ENCODE data around the gene ITGB2.

The ITGB2 gene

GRCh38 chr21:44865561-44866280 is 55.0 kb downstream of the ITGB2 start:
- DNase-seq: peak; percentile 31

- DNase-seq: no peak
Measured at GRCh38 chr21:44862869-44863685, 57.6 kb downstream of the ITGB2 start.

GRCh38 chr21:44858791-44859190 is 61.9 kb downstream of the ITGB2 start:
- DNase-seq: no peak

- no peak for DNase-seq
Measured at GRCh38 chr21:44858291-44858690, 62.4 kb downstream of the ITGB2 start.

- no peak for DNase-seq
Measured at GRCh38 chr21:44857127-44857892, 63.4 kb downstream of the ITGB2 start.

GRCh38 chr21:44856131-44856530 is 64.6 kb downstream of the ITGB2 start:
- no peak for DNase-seq

GRCh38 chr21:44855572-44855971 is 65.1 kb downstream of the ITGB2 start:
- no peak for DNase-seq

GRCh38 chr21:44854664-44855446 is 65.8 kb downstream of the ITGB2 start:
- DNase-seq: no peak

- no peak for DNase-seq
Measured at GRCh38 chr21:44854391-44854663, 66.4 kb downstream of the ITGB2 start.

- peak; percentile 40 for DNase-seq
Measured at GRCh38 chr21:44853601-44854390, 66.9 kb downstream of the ITGB2 start.

- no peak for DNase-seq
Measured at GRCh38 chr21:44850905-44851657, 69.6 kb downstream of the ITGB2 start.

GRCh38 chr21:44850208-44850800 is 70.4 kb downstream of the ITGB2 start:
- no peak for DNase-seq

- DNase-seq: no peak
Measured at GRCh38 chr21:44849616-44850130, 71.0 kb downstream of the ITGB2 start.

GRCh38 chr21:44848821-44849521 is 71.7 kb downstream of the ITGB2 start:
- no peak for DNase-seq

GRCh38 chr21:44847261-44848056 is 73.2 kb downstream of the ITGB2 start:
- DNase-seq: no peak

GRCh38 chr21:44846485-44847260 is 74.0 kb downstream of the ITGB2 start:
- no peak for DNase-seq

- DNase-seq: no peak
Measured at GRCh38 chr21:44846224-44846484, 74.5 kb downstream of the ITGB2 start.

- DNase-seq: peak; percentile 93
Measured at GRCh38 chr21:44845418-44846223, 75.1 kb downstream of the ITGB2 start.
